CD4-positive, alpha-beta T cell (primary cell): Measurements from ENCODE around the gene LPCAT4. TPM values are rescaled to one million over a fixed set of nuclear protein-coding genes. Genes with fewer than 3 reads are reported as not detected.
"Not testable (repeated sequence)": the region's sequence is repeated elsewhere in the genome, so short reads cannot be mapped to it uniquely, and the experiment has no call there.

Experiments
- ATAC-seq: fragments of 200-7000 bp; cut with Tn5 transposase; one replicate; pipeline ENCODE4 v1.10.0; 2022; ENCODE audit warnings: mild to moderate bottlenecking; ENCODE audit not compliant: poor library complexity
- CTCF ChIA-PET: fragments of 350-600 bp; sonication (Branson Sonifier 250); formaldehyde crosslinking; loops from one replicate; lab custom pipeline; 2021; ENCODE audit warnings: antibody characterized with exemption, inconsistent platforms; lab: Charles Lee
- POLR2A ChIA-PET: fragments of 350-600 bp; sonication (Branson Sonifier 250); formaldehyde crosslinking; loops from one replicate; lab custom pipeline; 2021; ENCODE audit warnings: antibody characterized with exemption, inconsistent platforms; lab: Charles Lee
- DNase-seq, 14 experiments: peaks; one replicate each; pipeline ENCODE4 v3.0.0-alpha.2; 2013 to 2020; ENCODE audit warnings: mixed read lengths in 2 of 14
- H3K27ac ChIP-seq, 2 donors: one replicate each; pipeline versions ENCODE4 v1.5.1 to v1.7.0; 2013; ENCODE audit warnings: low read length in 2 of 2, low read depth in 1 of 2, mild to moderate bottlenecking in 1 of 2
- H3K27me3 ChIP-seq, 2 experiments: 1 replicate in 1 of 2; 2 replicates in 1 of 2; pipeline versions ENCODE4 v1.6.1 to v1.7.0; 2013; ENCODE audit warnings: low read length in 2 of 2, control low read depth in 1 of 2, mild to moderate bottlenecking in 1 of 2, moderate library complexity in 1 of 2; ENCODE audit not compliant: insufficient read depth in 2 of 2, control insufficient read depth in 1 of 2
- H3K36me3 ChIP-seq: one replicate; pipeline ENCODE4 v1.6.1; 2013; ENCODE audit warnings: low read length, control low read depth; ENCODE audit not compliant: insufficient read depth
- H3K4me1 ChIP-seq: one replicate; pipeline ENCODE4 v1.6.1; 2013; ENCODE audit warnings: low read length, control low read depth; ENCODE audit not compliant: insufficient read depth
- H3K4me3 ChIP-seq: one replicate; pipeline ENCODE4 v1.5.1; 2013; ENCODE audit warnings: mild to moderate bottlenecking, low read length, moderate library complexity
- H3K9me3 ChIP-seq, 2 experiments: 1 replicate in 1 of 2; 2 replicates in 1 of 2; pipeline versions ENCODE4 v1.6.1 to v1.7.0; 2013; ENCODE audit warnings: low read length in 2 of 2, mild to moderate bottlenecking in 2 of 2, control low read depth in 1 of 2, moderate library complexity in 1 of 2; ENCODE audit not compliant: control insufficient read depth in 1 of 2, insufficient read depth in 1 of 2
- H3K27ac Mint-ChIP-seq: one replicate; pipeline ENCODE4 v1.8.0; 2020; ENCODE audit warnings: mixed read lengths
- H3K27me3 Mint-ChIP-seq: one replicate; pipeline ENCODE4 v1.8.0; 2021; ENCODE audit warnings: mixed read lengths
- H3K36me3 Mint-ChIP-seq: one replicate; pipeline ENCODE4 v1.8.0; 2021; ENCODE audit warnings: low read depth, mixed read lengths
- H3K4me1 Mint-ChIP-seq: one replicate; pipeline ENCODE4 v1.8.0; 2021; ENCODE audit warnings: low read depth, mixed read lengths
- H3K4me3 Mint-ChIP-seq: one replicate; pipeline ENCODE4 v1.8.0; 2020; ENCODE audit warnings: mild to moderate bottlenecking, mixed read lengths
- H3K9me3 Mint-ChIP-seq: one replicate; pipeline ENCODE4 v1.8.0; 2020; ENCODE audit warnings: mixed read lengths
- intact Hi-C, 2 experiments: fragments of 100-400 bp; cut with DNase I in 1 of 2; cut with micrococcal nuclease in 1 of 2; formaldehyde crosslinking; loops; one replicate each; pipeline versions ENCODE4 v1.15.1 to v1.9.0; 2023 to 2025; cut with DNase I, micrococcal nuclease
- polyA plus RNA-seq, 2 donors: library from polyadenylated mRNA; unstranded; fragments of 120-200 nt; gene quantifications; one replicate each; pipeline ENCODE4 v1.2.1, GENCODE V29; 2013
- total RNA-seq, 174 experiments: library from RNA in 2 of 174; stranded (reverse) in 2 of 174; gene quantifications; one replicate each; pipeline ENCODE4 v1.2.3 and lab custom pipeline; 2021 to 2026
- TF ChIP-seq, protein P1 (sequence below): fragments of 200-600 bp; IDR thresholded peaks from one replicate; pipeline ENCODE4 v1.8.0; 2022; ENCODE audit warnings: antibody characterized with exemption, mild to moderate bottlenecking

LPCAT4 gene, protein sequence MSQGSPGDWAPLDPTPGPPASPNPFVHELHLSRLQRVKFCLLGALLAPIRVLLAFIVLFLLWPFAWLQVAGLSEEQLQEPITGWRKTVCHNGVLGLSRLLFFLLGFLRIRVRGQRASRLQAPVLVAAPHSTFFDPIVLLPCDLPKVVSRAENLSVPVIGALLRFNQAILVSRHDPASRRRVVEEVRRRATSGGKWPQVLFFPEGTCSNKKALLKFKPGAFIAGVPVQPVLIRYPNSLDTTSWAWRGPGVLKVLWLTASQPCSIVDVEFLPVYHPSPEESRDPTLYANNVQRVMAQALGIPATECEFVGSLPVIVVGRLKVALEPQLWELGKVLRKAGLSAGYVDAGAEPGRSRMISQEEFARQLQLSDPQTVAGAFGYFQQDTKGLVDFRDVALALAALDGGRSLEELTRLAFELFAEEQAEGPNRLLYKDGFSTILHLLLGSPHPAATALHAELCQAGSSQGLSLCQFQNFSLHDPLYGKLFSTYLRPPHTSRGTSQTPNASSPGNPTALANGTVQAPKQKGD
- total RNA-seq (10 to 100 TPM; 41.0 to 45.2 TPM), total RNA-seq (lab: John Stamatoyannopoulos, UW) (4.2 to 53.4 (median 27.7) reads per million in 172 experiments)
- 46.2 TPM for polyA plus RNA-seq (2013, experiment 1 of 2)
- polyA plus RNA-seq (2013, experiment 2 of 2): 63.0 TPM

DNA sequence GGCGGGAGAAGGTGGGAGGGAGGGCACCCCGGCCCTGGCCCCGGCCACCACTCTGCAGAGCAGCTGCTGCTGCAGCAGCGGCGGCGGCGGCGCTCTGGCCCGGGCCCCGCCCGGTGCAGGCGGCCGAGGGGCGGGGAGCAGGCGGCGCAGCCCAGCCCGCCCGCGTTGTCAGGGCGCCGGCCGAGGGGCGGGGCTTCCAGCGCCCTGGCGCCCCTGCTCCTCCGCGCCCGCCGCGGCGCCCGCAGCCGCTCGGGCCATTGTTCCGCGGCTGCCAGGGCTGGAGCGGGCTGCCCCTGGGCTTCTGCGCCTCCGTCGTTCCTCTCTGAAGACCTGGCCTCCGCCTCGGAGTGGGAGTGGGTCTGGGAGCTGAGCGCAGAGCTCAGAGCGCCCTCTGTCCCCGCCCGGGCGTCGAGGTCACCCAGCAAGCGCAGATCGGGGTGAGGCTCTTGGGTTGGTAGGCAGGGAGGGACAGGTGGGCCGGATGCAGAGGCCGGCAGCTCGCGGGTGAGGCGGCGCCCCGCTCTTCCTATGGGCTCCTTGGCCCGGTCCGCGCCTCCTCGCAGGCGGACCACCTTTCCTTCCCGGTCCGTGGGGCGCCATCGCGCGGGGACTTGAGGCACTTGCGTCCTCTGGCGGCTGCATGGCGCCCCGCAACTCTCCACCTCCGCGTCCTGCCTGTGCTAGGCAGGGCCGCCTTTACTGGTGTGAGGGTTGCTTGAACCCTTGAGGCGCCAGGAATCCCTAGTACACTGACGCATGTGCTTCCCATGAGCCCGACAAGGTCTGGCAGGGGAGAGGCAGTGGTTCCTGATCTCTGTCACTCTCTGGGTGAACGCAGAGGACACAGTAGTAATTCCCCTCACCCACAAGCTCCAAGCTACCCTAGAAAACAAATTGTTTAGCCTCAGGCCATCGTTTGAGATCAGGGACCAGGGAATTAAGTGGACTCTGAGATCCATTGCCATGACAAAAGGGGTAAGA, at the start of gene LPCAT4:
Gene LPCAT4 (minus strand): TSS at position 96 of the 981 bp plus-strand sequence. CDS start 96 bp downstream, outside the sequence.
- peaks cover 40% of the 10 kb centered on the region for H3K4me1 ChIP-seq
- no peaks in the 10 kb centered on the region for H3K27me3 ChIP-seq
- ATAC-seq (peak; percentile 84), DNase-seq (peak; percentile 82 to 96 (median 88))
- intact Hi-C loops: loop anchor here (1.0 to 5.0 kb wide), 10 partner anchors 24 to 1240 kb away; partner anchors contain the start of genes NOP10 (in 2 of the 2), NUTM1 (in 2 of the 2), AQR (in 1 of the 2) and EMC4 (in 1 of the 2)
- TF ChIP-seq, protein P1, sequence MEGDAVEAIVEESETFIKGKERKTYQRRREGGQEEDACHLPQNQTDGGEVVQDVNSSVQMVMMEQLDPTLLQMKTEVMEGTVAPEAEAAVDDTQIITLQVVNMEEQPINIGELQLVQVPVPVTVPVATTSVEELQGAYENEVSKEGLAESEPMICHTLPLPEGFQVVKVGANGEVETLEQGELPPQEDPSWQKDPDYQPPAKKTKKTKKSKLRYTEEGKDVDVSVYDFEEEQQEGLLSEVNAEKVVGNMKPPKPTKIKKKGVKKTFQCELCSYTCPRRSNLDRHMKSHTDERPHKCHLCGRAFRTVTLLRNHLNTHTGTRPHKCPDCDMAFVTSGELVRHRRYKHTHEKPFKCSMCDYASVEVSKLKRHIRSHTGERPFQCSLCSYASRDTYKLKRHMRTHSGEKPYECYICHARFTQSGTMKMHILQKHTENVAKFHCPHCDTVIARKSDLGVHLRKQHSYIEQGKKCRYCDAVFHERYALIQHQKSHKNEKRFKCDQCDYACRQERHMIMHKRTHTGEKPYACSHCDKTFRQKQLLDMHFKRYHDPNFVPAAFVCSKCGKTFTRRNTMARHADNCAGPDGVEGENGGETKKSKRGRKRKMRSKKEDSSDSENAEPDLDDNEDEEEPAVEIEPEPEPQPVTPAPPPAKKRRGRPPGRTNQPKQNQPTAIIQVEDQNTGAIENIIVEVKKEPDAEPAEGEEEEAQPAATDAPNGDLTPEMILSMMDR: peak; percentile 90
- no peaks in the 10 kb centered on the region for H3K9me3 ChIP-seq
- H3K4me3 ChIP-seq: peak within 1 kb of the TSS; percentile 94
- H3K27ac Mint-ChIP-seq: peak within 1 kb of the TSS; percentile 92
- POLR2A ChIA-PET: interaction anchor here (0.8 to 3.7 kb wide), 20 partner anchors 12 to 622 kb away, joined by 3 to 72 read pairs (median 10); partner anchors contain the start of genes AVEN, EMC4, EMC7 and GOLGA8A
- H3K9me3 Mint-ChIP-seq: no peaks in the 10 kb centered on the region
- peak within 1 kb of the TSS; percentile 97 for H3K4me3 Mint-ChIP-seq
- peaks cover 18% of the 10 kb centered on the region for H3K36me3 ChIP-seq
- CTCF ChIA-PET: interaction anchor here (0.7 to 3.9 kb wide), 28 partner anchors 7 to 265 kb away, joined by 3 to 51 read pairs (median 5); partner anchors contain the start of genes EMC4, EMC7, KATNBL1 and NOP10
- peak within 1 kb of the TSS; percentile 80 to 88 for H3K27ac ChIP-seq
- peaks cover 21% of the 10 kb centered on the region for H3K36me3 Mint-ChIP-seq
- peaks cover 43% of the 10 kb centered on the region for H3K4me1 Mint-ChIP-seq
- no peaks in the 10 kb centered on the region for H3K27me3 Mint-ChIP-seq

DNA sequence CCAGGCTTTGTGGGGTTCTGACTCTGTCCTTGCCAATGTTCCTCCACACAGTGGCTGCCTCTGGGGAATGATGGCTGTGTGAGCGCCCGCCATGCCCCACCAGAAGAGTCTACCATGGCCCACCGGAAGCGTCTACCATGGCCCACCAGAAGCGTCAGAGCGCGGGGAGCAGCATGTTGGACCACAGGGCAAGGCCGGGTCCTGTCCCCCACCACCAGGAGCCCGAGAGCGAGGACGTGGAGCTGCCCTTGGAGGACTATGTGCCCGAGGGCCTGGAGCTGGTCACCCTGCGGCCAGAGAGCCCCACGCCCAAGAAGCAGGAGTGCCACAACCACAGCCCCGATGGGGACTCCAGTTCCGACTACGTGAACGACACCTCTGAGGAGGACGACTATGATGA, 42.5 kb upstream of the LPCAT4 start:
- ATAC-seq, H3K36me3 ChIP-seq, H3K27ac ChIP-seq, H3K4me1 Mint-ChIP-seq, H3K27me3 Mint-ChIP-seq, H3K27me3 ChIP-seq, H3K9me3 ChIP-seq, H3K9me3 Mint-ChIP-seq, intact Hi-C loops, POLR2A ChIA-PET, H3K4me3 ChIP-seq, H3K4me1 ChIP-seq, H3K4me3 Mint-ChIP-seq, H3K36me3 Mint-ChIP-seq, DNase-seq, CTCF ChIA-PET, H3K27ac Mint-ChIP-seq: not testable (repeated sequence)

DNA sequence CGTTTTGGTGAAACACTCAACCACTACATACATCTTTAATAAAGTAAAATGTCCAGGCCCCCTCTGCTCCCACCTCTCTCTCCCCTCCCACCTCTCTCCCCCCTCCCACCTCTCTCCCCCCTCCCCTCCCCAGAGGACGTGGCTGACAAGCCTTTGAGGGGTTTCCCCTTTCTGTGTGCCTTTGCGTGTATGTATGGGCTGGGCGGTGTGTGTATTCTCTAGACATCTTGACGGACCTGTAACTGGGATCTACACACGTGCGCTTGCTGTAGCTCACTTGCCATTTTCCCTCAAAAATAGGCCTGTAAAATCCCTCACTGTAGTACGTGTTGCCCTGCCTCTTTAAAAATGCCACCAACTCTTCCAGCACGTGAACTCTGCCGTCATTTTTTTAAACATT, 42.0 kb upstream of the LPCAT4 start:
- H3K36me3 Mint-ChIP-seq, CTCF ChIA-PET, H3K4me3 ChIP-seq, POLR2A ChIA-PET, intact Hi-C loops, H3K4me1 Mint-ChIP-seq, ATAC-seq, H3K9me3 Mint-ChIP-seq, H3K27me3 ChIP-seq, H3K4me3 Mint-ChIP-seq, H3K4me1 ChIP-seq, H3K9me3 ChIP-seq, H3K36me3 ChIP-seq, H3K27me3 Mint-ChIP-seq, DNase-seq, H3K27ac Mint-ChIP-seq, H3K27ac ChIP-seq: not testable (repeated sequence)

DNA sequence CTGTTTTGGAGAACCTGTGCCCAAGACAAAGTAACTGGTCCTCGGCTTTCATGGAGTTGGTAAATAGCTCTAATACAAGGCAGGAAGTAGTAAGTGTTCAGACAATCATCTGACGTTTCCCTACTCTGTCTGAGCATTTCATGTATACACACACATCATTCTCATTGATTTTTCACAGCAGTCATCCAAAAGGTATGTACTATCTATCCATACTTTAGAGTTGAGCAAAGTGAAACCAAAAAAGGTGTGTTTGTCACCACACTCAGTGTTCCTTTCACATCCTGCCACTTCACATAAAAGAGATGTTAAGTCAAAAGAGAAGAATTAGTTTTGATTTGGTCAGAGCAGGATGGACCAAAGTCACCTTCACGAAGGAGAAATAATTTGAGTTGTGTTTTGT, 36.9 kb upstream of the LPCAT4 start:
- intact Hi-C loops, H3K4me3 ChIP-seq, H3K9me3 ChIP-seq, H3K27me3 ChIP-seq, CTCF ChIA-PET, H3K4me1 Mint-ChIP-seq, POLR2A ChIA-PET, H3K9me3 Mint-ChIP-seq, H3K27ac Mint-ChIP-seq, DNase-seq, H3K27ac ChIP-seq, H3K4me3 Mint-ChIP-seq, H3K36me3 ChIP-seq, H3K27me3 Mint-ChIP-seq, H3K36me3 Mint-ChIP-seq, H3K4me1 ChIP-seq: not testable (repeated sequence)
- ATAC-seq: peak; percentile 71

DNA sequence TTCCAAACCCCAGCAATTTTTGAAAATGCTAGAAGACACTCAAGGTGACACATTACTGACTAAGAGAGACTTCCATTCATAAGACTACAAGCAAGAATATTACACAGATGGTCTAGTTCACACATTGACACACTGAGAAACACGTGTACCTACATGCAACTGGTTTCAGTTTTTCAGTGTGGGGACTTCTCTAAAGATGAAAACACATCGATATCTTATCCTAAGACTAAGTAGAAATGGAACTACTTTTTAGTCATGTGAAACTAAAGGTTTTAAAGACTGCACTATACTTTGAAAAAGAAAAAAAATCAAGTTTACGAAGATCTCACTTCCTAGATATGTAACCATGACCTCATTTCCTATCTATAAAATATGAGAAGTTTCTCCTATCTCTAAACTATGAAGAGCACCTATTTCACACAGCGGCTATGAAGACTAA, 36.2 kb upstream of the LPCAT4 start:
- peak; percentile 62 for ATAC-seq
- CTCF ChIA-PET, POLR2A ChIA-PET, H3K27ac Mint-ChIP-seq, H3K27me3 ChIP-seq, H3K4me3 ChIP-seq, H3K27me3 Mint-ChIP-seq, H3K36me3 ChIP-seq, H3K4me3 Mint-ChIP-seq, H3K9me3 Mint-ChIP-seq, intact Hi-C loops, DNase-seq, H3K9me3 ChIP-seq, H3K4me1 ChIP-seq, H3K36me3 Mint-ChIP-seq, H3K4me1 Mint-ChIP-seq, H3K27ac ChIP-seq: not testable (repeated sequence)
